ENCODE measurements around the gene EPS15.

EPS15 gene

GRCh38 chr1:51355382-51355781 lies 163.7 kb downstream of the EPS15 start:
- no peaks in the 10 kb centered on the region for H4K20me1 ChIP-seq (ENCODE audit: insufficient read depth, low read length, poor library complexity, severe bottlenecking)
- no peak overlapping the region for H3K9ac ChIP-seq (ENCODE audit: low read depth, low read length, poor library complexity, severe bottlenecking)
- no peak overlapping the region for H2AFZ ChIP-seq (ENCODE audit: low read length)
- no peaks in the 10 kb centered on the region for H3K9me2 ChIP-seq (replicated peaks; ENCODE audit: low read depth, low read length)
- no peaks in the 10 kb centered on the region for H3K27me3 ChIP-seq (ENCODE audit: insufficient read depth, low read length, poor library complexity, severe bottlenecking)
- H3F3A ChIP-seq (ENCODE audit: low read depth): no peaks in the 10 kb centered on the region
- no peaks in the 10 kb centered on the region for H3K9me3 ChIP-seq (ENCODE audit: insufficient read depth, low read depth, low read length)
- TF ChIP-seq CTCF (conservative IDR thresholded peaks at IDR 0.05; ENCODE audit: low read length) (no peak), EZH2phosphoT487 (IDR thresholded peaks at IDR 0.05; ENCODE audit: borderline replicate concordance) (no peak)
- H3K4me2 ChIP-seq (ENCODE audit: low read depth, low read length, poor library complexity, severe bottlenecking): no peak overlapping the region
- no peaks in the 10 kb centered on the region for H3K4me1 ChIP-seq (ENCODE audit: insufficient read depth, low read length, poor library complexity, severe bottlenecking)
- peaks cover 29% of the 10 kb centered on the region for H3K36me3 ChIP-seq (ENCODE audit: insufficient read depth, low read length)
- H3K4me3 ChIP-seq (ENCODE audit: low read length, poor library complexity, severe bottlenecking): no peak overlapping the region
- no peaks in the 10 kb centered on the region for H3K79me2 ChIP-seq (ENCODE audit: insufficient read depth, low read length)

- Histone ChIP-seq H3K4me2 (ENCODE audit: low read depth, low read length, poor library complexity, severe bottlenecking) (no peak overlapping the region), H4K20me1 (ENCODE audit: insufficient read depth, low read length, poor library complexity, severe bottlenecking) (no peaks in the 10 kb centered on the region), H3K4me1 (ENCODE audit: insufficient read depth, low read length, poor library complexity, severe bottlenecking) (no peaks in the 10 kb centered on the region), H3K4me3 (ENCODE audit: low read length, poor library complexity, severe bottlenecking) (no peak overlapping the region), H3K9me3 (ENCODE audit: insufficient read depth, low read depth, low read length) (no peaks in the 10 kb centered on the region), H3K27me3 (ENCODE audit: insufficient read depth, low read length, poor library complexity, severe bottlenecking) (no peaks in the 10 kb centered on the region), H2AFZ (ENCODE audit: low read length) (no peak overlapping the region), H3K9me2 (replicated peaks; ENCODE audit: low read depth, low read length) (no peaks in the 10 kb centered on the region), H3F3A (ENCODE audit: low read depth) (no peaks in the 10 kb centered on the region), H3K36me3 (ENCODE audit: insufficient read depth, low read length) (peaks cover 21% of the 10 kb centered on the region), H3K79me2 (ENCODE audit: insufficient read depth, low read length) (no peaks in the 10 kb centered on the region), H3K9ac (ENCODE audit: low read depth, low read length, poor library complexity, severe bottlenecking) (no peak overlapping the region)
- TF ChIP-seq EZH2phosphoT487 (IDR thresholded peaks at IDR 0.05; ENCODE audit: borderline replicate concordance) (no peak), CTCF (conservative IDR thresholded peaks at IDR 0.05; ENCODE audit: low read length) (no peak)
These were observed 164.7 kb downstream of the EPS15 start for GRCh38 chr1:51354416-51354815.

GRCh38 chr1:51351907-51352306 lies 167.2 kb downstream of the EPS15 start:
- Histone ChIP-seq H3K9ac (ENCODE audit: low read depth, low read length, poor library complexity, severe bottlenecking) (no peak overlapping the region), H3K79me2 (ENCODE audit: insufficient read depth, low read length) (no peaks in the 10 kb centered on the region), H2AFZ (ENCODE audit: low read length) (no peak overlapping the region), H3K4me1 (ENCODE audit: insufficient read depth, low read length, poor library complexity, severe bottlenecking) (no peaks in the 10 kb centered on the region), H3K36me3 (ENCODE audit: insufficient read depth, low read length) (peaks cover 21% of the 10 kb centered on the region), H3K4me3 (ENCODE audit: low read length, poor library complexity, severe bottlenecking) (no peak overlapping the region), H4K20me1 (ENCODE audit: insufficient read depth, low read length, poor library complexity, severe bottlenecking) (no peaks in the 10 kb centered on the region), H3K4me2 (ENCODE audit: low read depth, low read length, poor library complexity, severe bottlenecking) (no peak overlapping the region), H3K9me3 (ENCODE audit: insufficient read depth, low read depth, low read length) (no peaks in the 10 kb centered on the region), H3K27me3 (ENCODE audit: insufficient read depth, low read length, poor library complexity, severe bottlenecking) (no peaks in the 10 kb centered on the region), H3F3A (ENCODE audit: low read depth) (no peaks in the 10 kb centered on the region), H3K9me2 (replicated peaks; ENCODE audit: low read depth, low read length) (no peaks in the 10 kb centered on the region)
- TF ChIP-seq EZH2phosphoT487 (IDR thresholded peaks at IDR 0.05; ENCODE audit: borderline replicate concordance): no peak
- no peak for TF ChIP-seq CTCF (conservative IDR thresholded peaks at IDR 0.05; ENCODE audit: low read length)

Measured in Loucy (cell line).